ENCODE data around the gene REXO1. TPM values are rescaled to one million over a fixed set of nuclear protein-coding genes. Genes with fewer than 3 reads are reported as not detected.
"Not testable (repeated sequence)": the region's sequence is repeated elsewhere in the genome, so short reads cannot be mapped to it uniquely, and the experiment has no call there.

The REXO1 gene
- total RNA-seq, 1 donor from 2014 or later = 17.7 TPM

- intact Hi-C loops (cut with micrococcal nuclease) = no loop called here
- H3K36me3 ChIP-seq = no peaks in the 10 kb centered on the region
- no peaks in the 10 kb centered on the region for H3K9me3 ChIP-seq (replicated peaks)
- no peaks in the 10 kb centered on the region for H3K4me1 ChIP-seq
- no peak for DNase-seq
- no peak for TF ChIP-seq CTCF (IDR thresholded peaks at IDR 0.05; ENCODE audit: borderline replicate concordance)
- H3K4me3 ChIP-seq = no peak overlapping the region
- H3K27me3 ChIP-seq (ENCODE audit: low read depth) = no peaks in the 10 kb centered on the region
- H3K27ac ChIP-seq (replicated peaks) = no peak overlapping the region
Measured at GRCh38 chr19:1804858-1805257, 43.4 kb downstream of the REXO1 start.

- no peak overlapping the region for H3K4me3 ChIP-seq
- H3K27ac ChIP-seq (replicated peaks) = no peak overlapping the region
- no peaks in the 10 kb centered on the region for H3K36me3 ChIP-seq
- no peak for TF ChIP-seq CTCF (IDR thresholded peaks at IDR 0.05; ENCODE audit: borderline replicate concordance)
- no peaks in the 10 kb centered on the region for H3K9me3 ChIP-seq (replicated peaks)
- intact Hi-C loops (cut with micrococcal nuclease) = no loop called here
- DNase-seq = no peak
- peaks cover 4% of the 10 kb centered on the region for H3K4me1 ChIP-seq
- H3K27me3 ChIP-seq (ENCODE audit: low read depth) = peaks cover 29% of the 10 kb centered on the region
Measured at GRCh38 chr19:1799695-1800342, 48.5 kb downstream of the REXO1 start.

GRCh38 chr19:1797313-1797712, 51.0 kb downstream of the REXO1 start:
- H3K4me3 ChIP-seq; H3K9me3 ChIP-seq (replicated peaks); DNase-seq; H3K36me3 ChIP-seq; intact Hi-C loops (cut with micrococcal nuclease); H3K27ac ChIP-seq (replicated peaks); H3K4me1 ChIP-seq: not testable (repeated sequence)
- peaks cover 40% of the 10 kb centered on the region for H3K27me3 ChIP-seq (ENCODE audit: low read depth)

GRCh38 chr19:1796395-1797142, 51.7 kb downstream of the REXO1 start:
- H3K4me1 ChIP-seq = peaks cover 4% of the 10 kb centered on the region
- intact Hi-C loops (cut with micrococcal nuclease) = no loop called here
- H3K27ac ChIP-seq (replicated peaks) = no peak overlapping the region
- H3K27me3 ChIP-seq (ENCODE audit: low read depth) = peaks cover 47% of the 10 kb centered on the region
- no peak overlapping the region for H3K4me3 ChIP-seq
- TF ChIP-seq CTCF (IDR thresholded peaks at IDR 0.05; ENCODE audit: borderline replicate concordance) = no peak
- no peaks in the 10 kb centered on the region for H3K9me3 ChIP-seq (replicated peaks)
- DNase-seq = no peak
- no peaks in the 10 kb centered on the region for H3K36me3 ChIP-seq

- Histone ChIP-seq H3K4me3 (no peak overlapping the region), H3K27me3 (ENCODE audit: low read depth) (peaks cover 61% of the 10 kb centered on the region), H3K4me1 (peaks cover 8% of the 10 kb centered on the region), H3K36me3 (no peaks in the 10 kb centered on the region), H3K9me3 (replicated peaks) (no peaks in the 10 kb centered on the region), H3K27ac (replicated peaks) (no peak overlapping the region)
- DNase-seq = no peak
- intact Hi-C loops (cut with micrococcal nuclease) = no loop called here
- no peak for TF ChIP-seq CTCF (IDR thresholded peaks at IDR 0.05; ENCODE audit: borderline replicate concordance)
Measured at GRCh38 chr19:1794424-1795172, 53.7 kb downstream of the REXO1 start.
